ENCODE data around the gene OR7A5.

- TF ChIP-seq POLR2A (IDR thresholded peaks at IDR 0.05; ENCODE audit: low read length) (no peak), GATA1 (IDR thresholded peaks at IDR 0.05; ENCODE audit: low read depth, low read length) (no peak)
These were observed 16.4 kb downstream of the OR7A5 start for GRCh38 chr19:14818588-14818987.
